Measurements from ENCODE around the gene POU2F2.

Gene POU2F2

GRCh38 chr19:42132030-42132628, at the start of gene POU2F2:
Gene POU2F2, minus strand, starts transcription at chr19:42132446. Its CDS starts 35 bp downstream, at chr19:42132411.
- no peak for DNase-seq

DNA sequence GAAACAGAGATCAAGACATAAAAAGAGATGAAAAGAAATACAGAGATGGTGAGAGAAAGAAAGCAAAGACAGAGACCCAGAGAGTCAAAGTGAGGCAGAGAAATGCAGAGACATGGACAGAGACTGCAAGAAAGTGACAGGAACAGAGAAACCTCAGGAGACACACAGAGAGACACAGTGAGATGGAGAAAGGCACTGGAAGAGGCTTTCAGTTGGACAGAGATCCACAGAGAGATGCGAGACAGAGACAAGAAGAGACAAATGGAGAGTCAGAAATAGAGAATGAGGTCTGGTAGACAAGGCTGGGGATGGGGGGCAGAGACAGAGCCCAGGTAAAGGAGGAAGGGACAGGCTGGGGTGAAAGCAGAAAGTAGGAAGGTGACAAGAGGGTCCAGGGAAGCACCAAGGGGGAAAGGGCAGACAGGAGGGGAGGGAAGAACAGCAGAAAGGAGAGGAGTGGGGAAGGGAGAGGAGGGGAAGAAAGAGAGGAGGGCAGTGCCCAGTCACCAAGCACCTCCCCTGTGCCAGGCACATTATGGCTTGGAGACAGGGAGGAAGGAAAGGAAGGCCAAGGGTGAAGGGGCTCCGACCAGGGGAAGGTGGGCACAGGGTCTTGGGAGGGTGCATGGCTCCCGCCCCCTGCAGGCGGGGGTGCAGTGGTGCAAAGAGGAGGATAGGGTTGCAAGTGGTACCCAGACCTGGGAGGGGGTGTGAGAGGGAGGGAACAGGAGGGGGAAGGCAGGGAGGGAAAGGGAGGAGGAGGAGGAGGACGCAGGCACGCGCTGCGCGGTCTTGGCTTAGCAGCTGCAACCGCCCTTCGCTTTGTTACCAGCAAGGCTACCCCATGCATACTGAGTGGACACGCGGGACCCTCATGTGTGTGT, 46.8 kb upstream of the POU2F2 start:
- DNase-seq = no peak

DNA sequence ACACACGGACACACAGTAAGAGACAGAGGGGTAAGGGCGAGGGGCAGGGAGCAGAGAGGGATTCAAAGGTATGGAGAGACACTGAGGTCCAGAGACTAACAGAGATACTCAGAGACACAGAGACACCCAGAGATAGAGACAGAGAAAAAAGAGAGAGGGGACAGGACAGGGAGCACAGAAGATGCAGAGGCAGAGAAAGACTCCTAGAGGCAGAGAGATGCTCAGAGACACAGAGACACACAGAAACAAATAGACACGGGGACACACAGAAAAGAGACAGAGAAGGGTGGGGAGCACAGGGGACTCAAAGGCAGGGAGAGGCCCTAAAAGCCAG, 45.4 kb upstream of the POU2F2 start:
- DNase-seq = no peak

GRCh38 chr19:42176990-42177685, 44.9 kb upstream of the POU2F2 start:
- DNase-seq = peak in 1 of 2 experiments; percentile 36

- DNase-seq = no peak
Observed at GRCh38 chr19:42176649-42176989, 44.4 kb upstream of the POU2F2 start.

GRCh38 chr19:42175952-42176648, 43.9 kb upstream of the POU2F2 start:
- no peak for DNase-seq

- DNase-seq = no peak
Observed at GRCh38 chr19:42174958-42175734, 42.9 kb upstream of the POU2F2 start.

GRCh38 chr19:42174188-42174587, 41.9 kb upstream of the POU2F2 start:
- no peak for DNase-seq

- no peak for DNase-seq
Observed at GRCh38 chr19:42173695-42174094, 41.4 kb upstream of the POU2F2 start.

DNA sequence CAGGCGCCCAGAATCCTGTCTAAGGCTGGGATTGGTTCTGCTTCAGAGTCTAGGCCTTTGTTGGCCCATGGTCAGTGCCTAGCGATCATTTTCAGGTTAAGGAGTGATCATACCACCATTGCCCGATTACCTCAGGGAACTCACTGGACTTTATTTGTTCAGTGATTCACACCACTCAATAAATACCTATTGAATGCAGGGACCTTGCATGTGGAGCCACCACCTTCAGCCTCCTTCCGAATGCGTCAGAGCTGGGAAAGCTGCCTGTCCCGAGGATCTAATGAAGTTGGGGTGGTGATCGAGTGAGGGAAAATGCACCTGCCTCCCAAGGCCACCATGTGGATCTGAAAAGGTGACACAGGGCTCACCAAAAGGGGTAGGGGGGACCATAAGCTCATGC, 40.0 kb upstream of the POU2F2 start:
- no peak for DNase-seq

- no peak for DNase-seq
Observed at GRCh38 chr19:42170715-42171114, 38.5 kb upstream of the POU2F2 start.

GRCh38 chr19:42169486-42170413, 37.5 kb upstream of the POU2F2 start:
- DNase-seq = no peak

DNA sequence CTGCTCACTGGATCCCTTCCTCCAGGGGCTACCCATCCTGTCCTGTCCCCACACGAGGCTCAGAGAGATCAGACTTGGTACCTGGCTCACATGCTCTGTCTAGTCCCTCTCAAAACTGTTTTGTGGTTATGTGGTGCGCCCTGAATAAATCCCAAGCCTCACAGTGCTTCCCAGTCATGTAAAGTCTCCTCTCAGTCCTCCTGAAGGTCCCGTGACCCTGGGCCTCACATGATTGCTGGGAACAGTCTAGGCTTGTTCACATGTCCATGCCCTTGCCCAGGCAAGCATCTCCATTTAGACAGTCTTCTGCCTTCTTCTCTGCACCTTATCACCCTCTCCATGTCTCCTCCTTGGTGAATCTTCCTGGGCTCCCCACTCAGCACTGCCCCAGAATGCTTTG, 36.0 kb upstream of the POU2F2 start:
- no peak for DNase-seq

GRCh38 chr19:42166316-42166715, 34.1 kb upstream of the POU2F2 start:
- no peak for DNase-seq

GRCh38 chr19:42165146-42165545, 32.9 kb upstream of the POU2F2 start:
- no peak for DNase-seq

DNA sequence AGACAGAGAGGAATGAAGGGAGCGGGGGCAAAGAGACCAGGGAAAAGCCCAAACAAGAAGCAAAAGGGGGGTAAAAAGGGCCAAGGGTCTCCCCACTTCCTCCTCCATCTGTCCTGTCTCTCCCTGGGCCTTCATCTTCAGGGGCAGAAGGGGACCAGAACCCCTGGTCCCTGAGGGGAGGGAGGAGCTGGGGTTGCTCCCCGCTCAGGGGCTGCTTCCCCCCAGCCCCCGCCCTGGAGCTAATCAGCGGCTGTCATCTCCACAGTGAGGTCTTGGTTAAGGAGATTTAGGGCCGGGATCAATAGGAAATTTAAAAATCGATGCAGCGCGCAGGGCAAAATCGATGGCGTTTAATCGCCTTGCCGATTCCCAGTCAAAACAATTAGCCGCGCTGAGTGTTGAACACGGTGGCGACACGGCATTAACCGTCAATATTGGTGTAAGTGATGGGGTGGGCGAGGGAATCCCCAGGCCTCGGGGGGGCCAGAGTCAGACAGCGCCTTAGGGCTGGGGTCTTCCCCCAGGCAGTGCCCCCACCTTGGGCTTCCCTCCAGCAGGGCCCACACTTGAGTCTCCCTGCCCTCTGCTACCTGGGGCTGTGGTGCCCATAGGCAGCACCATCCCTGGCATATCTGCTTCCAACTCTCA, 29.5 kb upstream of the POU2F2 start:
- no peak for DNase-seq

DNA sequence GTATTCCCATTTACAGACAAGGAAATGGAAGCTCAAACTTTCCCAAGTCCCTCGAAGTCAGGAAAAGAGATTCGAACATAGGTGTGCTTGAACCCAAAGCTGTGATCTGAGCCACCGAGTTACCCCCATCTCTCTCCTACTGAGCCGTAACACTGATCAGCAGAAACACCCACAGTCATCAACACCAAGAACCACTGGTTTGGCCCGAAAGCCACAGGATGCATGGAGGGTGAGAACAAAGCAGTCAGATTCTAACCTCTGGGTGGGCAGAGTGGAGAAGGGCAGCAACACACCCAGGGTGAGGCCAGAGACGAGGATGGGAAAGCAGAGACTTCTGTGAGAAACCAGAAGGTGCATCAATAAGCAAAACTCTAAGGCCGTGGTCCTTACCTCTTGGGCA, 27.7 kb upstream of the POU2F2 start:
- no peak for DNase-seq

GRCh38 chr19:42158926-42159325, 26.7 kb upstream of the POU2F2 start:
- no peak for DNase-seq

GRCh38 chr19:42156571-42156970, 24.3 kb upstream of the POU2F2 start:
- no peak for DNase-seq

DNA sequence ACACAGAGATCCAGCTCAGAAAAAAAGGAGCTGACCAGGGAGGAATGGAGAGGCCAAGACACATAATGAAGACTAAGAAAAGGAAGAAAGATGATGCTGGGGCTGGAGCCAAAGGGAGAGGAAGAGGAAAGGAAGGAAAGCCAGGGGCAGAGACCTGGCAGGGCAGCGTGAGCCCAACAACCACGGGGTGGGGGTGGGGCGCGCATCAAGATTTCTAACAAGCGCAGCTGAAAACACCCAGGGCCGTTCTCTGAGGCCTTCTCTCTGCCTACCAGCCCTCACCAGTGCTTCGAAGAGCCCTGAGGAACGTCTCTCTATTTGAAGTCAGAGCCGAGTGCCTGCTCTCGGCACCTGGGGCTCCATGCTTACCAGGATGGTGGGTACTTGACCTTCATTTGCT, 23.6 kb upstream of the POU2F2 start:
- no peak for DNase-seq

Measured in SW 1271 (cell line).